Activated effector memory CD4-positive, alpha-beta T cell treated with anti-CD3 and anti-CD28 coated beads, Interleukin-2, amount 50 U/mL, for 16 hours (primary cell): ENCODE data around the gene NUAK1.

Experiments used
- DNase-seq: peaks from one replicate; pipeline ENCODE4 v3.0.0-alpha.2; 2020

Gene NUAK1

GRCh38 chr12:106051853-106052531 is 86.8 kb downstream of the NUAK1 start:
- no peak for DNase-seq

- no peak for DNase-seq
These were observed 89.2 kb downstream of the NUAK1 start for GRCh38 chr12:106049546-106049945.

GRCh38 chr12:106049105-106049504 is 89.6 kb downstream of the NUAK1 start:
- no peak for DNase-seq

- no peak for DNase-seq
These were observed 90.1 kb downstream of the NUAK1 start for GRCh38 chr12:106048676-106049075.

- no peak for DNase-seq
These were observed 90.7 kb downstream of the NUAK1 start for GRCh38 chr12:106048016-106048415.

GRCh38 chr12:106046947-106047346 is 91.8 kb downstream of the NUAK1 start:
- DNase-seq = no peak

GRCh38 chr12:106046301-106046846 is 92.4 kb downstream of the NUAK1 start:
- DNase-seq = no peak

GRCh38 chr12:106045251-106045674 is 93.5 kb downstream of the NUAK1 start:
- no peak for DNase-seq

- no peak for DNase-seq
These were observed 94.0 kb downstream of the NUAK1 start for GRCh38 chr12:106044773-106045172.

- DNase-seq = no peak
These were observed 96.7 kb downstream of the NUAK1 start for GRCh38 chr12:106042037-106042436.

GRCh38 chr12:106040521-106040920 is 98.2 kb downstream of the NUAK1 start:
- no peak for DNase-seq

GRCh38 chr12:106039646-106040404 is 98.9 kb downstream of the NUAK1 start:
- no peak for DNase-seq

GRCh38 chr12:106039242-106039641 is 99.5 kb downstream of the NUAK1 start:
- no peak for DNase-seq

GRCh38 chr12:106037524-106038298 is 101.0 kb downstream of the NUAK1 start:
- no peak for DNase-seq

- DNase-seq = no peak
These were observed 103.3 kb downstream of the NUAK1 start for GRCh38 chr12:106035421-106035820.

- no peak for DNase-seq
These were observed 104.4 kb downstream of the NUAK1 start for GRCh38 chr12:106034316-106034715.

- no peak for DNase-seq
These were observed 105.5 kb downstream of the NUAK1 start for GRCh38 chr12:106033161-106033675.

GRCh38 chr12:106032623-106032925 is 106.2 kb downstream of the NUAK1 start:
- no peak for DNase-seq

GRCh38 chr12:106031761-106032622 is 106.8 kb downstream of the NUAK1 start:
- DNase-seq = no peak

GRCh38 chr12:106030210-106031071 is 108.3 kb downstream of the NUAK1 start:
- no peak for DNase-seq

- no peak for DNase-seq
These were observed 109.2 kb downstream of the NUAK1 start for GRCh38 chr12:106029532-106029931.
